ENCODE measurements around the gene PDE7B.

Gene PDE7B

GRCh38 chr6:136155191-136155590, 303.7 kb downstream of the PDE7B start:
- Histone ChIP-seq H3K9me3 (ENCODE audit: control insufficient read depth, insufficient read depth, low read depth, low read length) (no peaks in the 10 kb centered on the region), H3K27ac (ENCODE audit: extremely low read depth, low read depth, low read length) (no peak overlapping the region), H3K36me3 (ENCODE audit: control insufficient read depth in 2 of 2, insufficient read depth in 1 of 2, low read length in 2 of 2) (no peaks in the 10 kb centered on the region), H3K4me1 (ENCODE audit: control insufficient read depth, insufficient read depth, low read length) (no peaks in the 10 kb centered on the region), H3K4me3 (ENCODE audit: low read depth, low read length) (no peak overlapping the region)
- ChIA-PET POLR2A (no interaction called here), CTCF (no interaction called here)
- TF ChIP-seq ZSCAN30 (tag by site-specific recombination; IDR thresholded peaks at IDR 0.05) (no peak), ZBTB6 (tag by site-specific recombination; IDR thresholded peaks at IDR 0.05) (no peak), ZBTB17 (tag by site-specific recombination; IDR thresholded peaks at IDR 0.05) (no peak), ZNF223 (tag by site-specific recombination; IDR thresholded peaks at IDR 0.05) (no peak), TRIM28 (IDR thresholded peaks at IDR 0.05; ENCODE audit: borderline replicate concordance, low read length) (no peak), ZNF302 (tag by site-specific recombination; IDR thresholded peaks at IDR 0.05; ENCODE audit: low read depth) (no peak), ZNF274 (IDR thresholded peaks at IDR 0.05; ENCODE audit: low read length) (no peak), ZNF274 (tag by site-specific recombination; IDR thresholded peaks at IDR 0.05; ENCODE audit: borderline replicate concordance) (no peak), ZBTB20 (tag by site-specific recombination; IDR thresholded peaks at IDR 0.05) (no peak), EGR2 (tag by site-specific recombination; IDR thresholded peaks at IDR 0.05; ENCODE audit: low read depth) (no peak), ZNF571 (tag by site-specific recombination; IDR thresholded peaks at IDR 0.05) (no peak)

GRCh38 chr6:136157743-136158142, 306.2 kb downstream of the PDE7B start:
- TF ChIP-seq ZNF513 (tag by site-specific recombination; IDR thresholded peaks at IDR 0.05) (no peak), ZNF624 (tag by site-specific recombination; IDR thresholded peaks at IDR 0.05) (no peak), MZF1 (tag by site-specific recombination; IDR thresholded peaks at IDR 0.05; ENCODE audit: borderline replicate concordance) (no peak)
- H3K4me3 ChIP-seq (ENCODE audit: low read depth, low read length): no peak overlapping the region
- H3K9me3 ChIP-seq (ENCODE audit: control insufficient read depth, insufficient read depth, low read depth, low read length): no peaks in the 10 kb centered on the region
- no peak overlapping the region for H3K27ac ChIP-seq (ENCODE audit: extremely low read depth, low read depth, low read length)
- H3K4me1 ChIP-seq (ENCODE audit: control insufficient read depth, insufficient read depth, low read length): no peaks in the 10 kb centered on the region
- POLR2A ChIA-PET: no interaction called here
- H3K36me3 ChIP-seq (ENCODE audit: control insufficient read depth in 2 of 2, insufficient read depth in 1 of 2, low read length in 2 of 2): no peaks in the 10 kb centered on the region
- CTCF ChIA-PET: interaction anchor here (0.7 kb wide), 1 partner anchor 47 kb away, joined by 3 read pairs; no protein-coding TSS in a partner anchor

- no peak for TF ChIP-seq ZNF843 (tag by site-specific recombination; IDR thresholded peaks at IDR 0.05)
- TF ChIP-seq ZNF404 (tag by site-specific recombination; IDR thresholded peaks at IDR 0.05): no peak
- CTCF ChIA-PET: interaction anchor here (0.7 to 1.3 kb wide), 2 partner anchors 24 to 46 kb away, joined by 3 read pairs; no protein-coding TSS in a partner anchor
These were observed 306.9 kb downstream of the PDE7B start for GRCh38 chr6:136158387-136158821.

GRCh38 chr6:136158971-136159370, 307.5 kb downstream of the PDE7B start:
- Histone ChIP-seq H3K4me1 (ENCODE audit: control insufficient read depth, insufficient read depth, low read length) (no peaks in the 10 kb centered on the region), H3K36me3 (ENCODE audit: control insufficient read depth in 2 of 2, insufficient read depth in 1 of 2, low read length in 2 of 2) (no peaks in the 10 kb centered on the region), H3K27ac (ENCODE audit: extremely low read depth, low read depth, low read length) (no peak overlapping the region), H3K9me3 (ENCODE audit: control insufficient read depth, insufficient read depth, low read depth, low read length) (no peaks in the 10 kb centered on the region), H3K4me3 (ENCODE audit: low read depth, low read length) (no peak overlapping the region)
- ChIA-PET POLR2A (no interaction called here), CTCF (interaction anchor here (1.3 kb wide), 1 partner anchor 23 kb away, joined by 3 read pairs; no protein-coding TSS in a partner anchor)
- TF ChIP-seq ZNF223 (tag by site-specific recombination; IDR thresholded peaks at IDR 0.05) (no peak), ZNF776 (tag by site-specific recombination; IDR thresholded peaks at IDR 0.05; ENCODE audit: borderline replicate concordance) (no peak), ZSCAN4 (tag by site-specific recombination; IDR thresholded peaks at IDR 0.05) (no peak), ZFP37 (tag by site-specific recombination; IDR thresholded peaks at IDR 0.05) (no peak), ZNF596 (tag by site-specific recombination; IDR thresholded peaks at IDR 0.05) (no peak), MYNN (tag by site-specific recombination; IDR thresholded peaks at IDR 0.05; ENCODE audit: borderline replicate concordance) (no peak), PRDM4 (tag by site-specific recombination; IDR thresholded peaks at IDR 0.05) (no peak)

More at GRCh38 chr6:136158387-136158821, 306.9 kb downstream of the PDE7B start:
- Histone ChIP-seq H3K4me1 (ENCODE audit: control insufficient read depth, insufficient read depth, low read length) (no peaks in the 10 kb centered on the region), H3K36me3 (ENCODE audit: control insufficient read depth in 2 of 2, insufficient read depth in 1 of 2, low read length in 2 of 2) (no peaks in the 10 kb centered on the region), H3K9me3 (ENCODE audit: control insufficient read depth, insufficient read depth, low read depth, low read length) (no peaks in the 10 kb centered on the region), H3K27ac (ENCODE audit: extremely low read depth, low read depth, low read length) (no peak overlapping the region), H3K4me3 (ENCODE audit: low read depth, low read length) (no peak overlapping the region)
- POLR2A ChIA-PET: no interaction called here

Measured in HEK293 (cell line).